Activated naive CD8-positive, alpha-beta T cell treated with anti-CD3 and anti-CD28 coated beads, Interleukin-2, amount 10 ng/mL, durations not matched to agents 7 days and 5 days (primary cell): ENCODE measurements around the gene FNDC10. TPM values are rescaled to one million over a fixed set of nuclear protein-coding genes. Genes with fewer than 3 reads are reported as not detected.
A peak's percentile ranks its signal among the peaks of the same experiment; 100 is the strongest.
"Not testable (repeated sequence)": the region's sequence is repeated elsewhere in the genome, so short reads cannot be mapped to it uniquely, and the experiment has no call there.

Experiments used
- ATAC-seq: fragments of 150-1000 bp; cut with Tn5 transposase; one replicate; pipeline ENCODE4 v1.10.0; 2021; ENCODE audit warnings: low read depth, moderate library complexity
- POLR2A ChIA-PET: fragments of 350-600 bp; sonication (Branson Sonifier 250); formaldehyde crosslinking; loops from one replicate; lab custom pipeline; 2021; ENCODE audit warnings: antibody characterized with exemption; lab: Charles Lee
- DNase-seq: peaks from one replicate; pipeline ENCODE4 v3.0.0; 2021
- H3K27ac Mint-ChIP-seq: one replicate; pipeline ENCODE4 v1.8.0; 2022; ENCODE audit warnings: mild to moderate bottlenecking, mixed read lengths
- H3K27me3 Mint-ChIP-seq: one replicate; pipeline ENCODE4 v1.8.0; 2022; ENCODE audit warnings: mild to moderate bottlenecking, moderate library complexity, mixed read lengths
- H3K36me3 Mint-ChIP-seq: one replicate; pipeline ENCODE4 v1.8.0; 2021; ENCODE audit warnings: mild to moderate bottlenecking, mixed read lengths
- H3K4me1 Mint-ChIP-seq: one replicate; pipeline ENCODE4 v1.8.0; 2021; ENCODE audit warnings: mixed read lengths
- H3K4me3 Mint-ChIP-seq: one replicate; pipeline ENCODE4 v1.8.0; 2022; ENCODE audit warnings: mild to moderate bottlenecking, moderate library complexity, mixed read lengths
- H3K9me3 Mint-ChIP-seq: one replicate; pipeline ENCODE4 v1.8.0; 2021; ENCODE audit warnings: mixed read lengths
- total RNA-seq, 2 experiments: library from RNA; stranded (reverse); gene quantifications; one replicate each; pipeline ENCODE4 v1.2.3, GENCODE V29; 2021

FNDC10 gene
- total RNA-seq, 2 experiments from 2014 or later = 4.4 to 4.6 TPM

- not testable (repeated sequence) for ATAC-seq, H3K4me3 Mint-ChIP-seq, H3K4me1 Mint-ChIP-seq, DNase-seq, H3K9me3 Mint-ChIP-seq, H3K27ac Mint-ChIP-seq, H3K27me3 Mint-ChIP-seq, H3K36me3 Mint-ChIP-seq
- POLR2A ChIA-PET = interaction anchor here (1.3 kb wide), 1 partner anchor 652 kb away, joined by 3 read pairs; no protein-coding TSS in a partner anchor
Measured at GRCh38 chr1:1557688-1558087, 42.2 kb downstream of the FNDC10 start.

GRCh38 chr1:1556961-1557360 is 43.0 kb downstream of the FNDC10 start:
- not testable (repeated sequence) for ATAC-seq, H3K36me3 Mint-ChIP-seq, H3K4me3 Mint-ChIP-seq, DNase-seq, H3K4me1 Mint-ChIP-seq, H3K27ac Mint-ChIP-seq, H3K27me3 Mint-ChIP-seq, H3K9me3 Mint-ChIP-seq
- POLR2A ChIA-PET = interaction anchor here (0.6 to 1.3 kb wide), 3 partner anchors 27 to 651 kb away, joined by 3 read pairs; no protein-coding TSS in a partner anchor

GRCh38 chr1:1556505-1556904 is 43.4 kb downstream of the FNDC10 start:
- no peaks in the 10 kb centered on the region for H3K27me3 Mint-ChIP-seq
- no peaks in the 10 kb centered on the region for H3K36me3 Mint-ChIP-seq
- peaks cover 2% of the 10 kb centered on the region for H3K4me1 Mint-ChIP-seq
- no peak overlapping the region for H3K27ac Mint-ChIP-seq
- no peak overlapping the region for H3K4me3 Mint-ChIP-seq
- POLR2A ChIA-PET = interaction anchor here (0.6 to 1.3 kb wide), 3 partner anchors 27 to 651 kb away, joined by 3 read pairs; no protein-coding TSS in a partner anchor
- ATAC-seq (no peak), DNase-seq (no peak)
- no peaks in the 10 kb centered on the region for H3K9me3 Mint-ChIP-seq

GRCh38 chr1:1554926-1555915 is 44.7 kb downstream of the FNDC10 start:
- Mint-ChIP-seq H3K4me3 (no peak overlapping the region), H3K9me3 (no peaks in the 10 kb centered on the region), H3K27ac (no peak overlapping the region), H3K27me3 (no peaks in the 10 kb centered on the region), H3K4me1 (peaks cover 2% of the 10 kb centered on the region), H3K36me3 (no peaks in the 10 kb centered on the region)
- POLR2A ChIA-PET = no interaction called here
- DNase-seq = no peak
- no peak for ATAC-seq

GRCh38 chr1:1554550-1554925 is 45.4 kb downstream of the FNDC10 start:
- Mint-ChIP-seq H3K4me1 (peaks cover 2% of the 10 kb centered on the region), H3K27me3 (no peaks in the 10 kb centered on the region), H3K9me3 (no peaks in the 10 kb centered on the region), H3K36me3 (no peaks in the 10 kb centered on the region), H3K27ac (no peak overlapping the region), H3K4me3 (no peak overlapping the region)
- no peak for ATAC-seq
- POLR2A ChIA-PET = no interaction called here
- DNase-seq = no peak

- no peaks in the 10 kb centered on the region for H3K36me3 Mint-ChIP-seq
- POLR2A ChIA-PET = no interaction called here
- no peaks in the 10 kb centered on the region for H3K27me3 Mint-ChIP-seq
- H3K4me1 Mint-ChIP-seq = peaks cover 2% of the 10 kb centered on the region
- no peak overlapping the region for H3K4me3 Mint-ChIP-seq
- H3K27ac Mint-ChIP-seq = peak overlapping the region; percentile 36
- no peak for ATAC-seq
- no peaks in the 10 kb centered on the region for H3K9me3 Mint-ChIP-seq
- DNase-seq = no peak
Measured at GRCh38 chr1:1553821-1554494, 46.0 kb downstream of the FNDC10 start.

DNA sequence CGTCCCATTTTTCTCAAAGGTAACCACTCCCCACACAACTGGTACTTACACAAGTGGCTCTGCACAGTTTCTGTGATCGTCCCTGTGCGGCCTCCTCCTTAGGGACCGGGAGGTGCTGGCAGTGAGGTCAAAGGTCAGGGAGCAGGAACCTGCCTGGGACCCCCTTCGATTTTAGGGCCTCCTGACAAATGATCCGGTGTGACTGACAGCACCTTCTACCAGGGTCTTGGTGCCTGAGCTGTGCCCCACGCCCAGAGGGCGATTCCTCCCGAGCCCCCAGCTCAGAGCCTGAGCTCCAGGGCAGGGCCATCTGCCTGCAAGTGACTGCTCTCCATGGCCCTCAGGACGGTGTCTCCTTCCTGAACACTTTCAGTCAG is 47.7 kb downstream of the FNDC10 start:
- POLR2A ChIA-PET = interaction anchor here (0.7 kb wide), 2 partner anchors 13 to 45 kb away, joined by 4 to 5 read pairs; no protein-coding TSS in a partner anchor
- Mint-ChIP-seq H3K27me3 (no peaks in the 10 kb centered on the region), H3K9me3 (no peaks in the 10 kb centered on the region), H3K4me3 (no peak overlapping the region), H3K36me3 (no peaks in the 10 kb centered on the region), H3K27ac (no peak overlapping the region), H3K4me1 (peaks cover 2% of the 10 kb centered on the region)
- ATAC-seq (no peak), DNase-seq (no peak)

DNA sequence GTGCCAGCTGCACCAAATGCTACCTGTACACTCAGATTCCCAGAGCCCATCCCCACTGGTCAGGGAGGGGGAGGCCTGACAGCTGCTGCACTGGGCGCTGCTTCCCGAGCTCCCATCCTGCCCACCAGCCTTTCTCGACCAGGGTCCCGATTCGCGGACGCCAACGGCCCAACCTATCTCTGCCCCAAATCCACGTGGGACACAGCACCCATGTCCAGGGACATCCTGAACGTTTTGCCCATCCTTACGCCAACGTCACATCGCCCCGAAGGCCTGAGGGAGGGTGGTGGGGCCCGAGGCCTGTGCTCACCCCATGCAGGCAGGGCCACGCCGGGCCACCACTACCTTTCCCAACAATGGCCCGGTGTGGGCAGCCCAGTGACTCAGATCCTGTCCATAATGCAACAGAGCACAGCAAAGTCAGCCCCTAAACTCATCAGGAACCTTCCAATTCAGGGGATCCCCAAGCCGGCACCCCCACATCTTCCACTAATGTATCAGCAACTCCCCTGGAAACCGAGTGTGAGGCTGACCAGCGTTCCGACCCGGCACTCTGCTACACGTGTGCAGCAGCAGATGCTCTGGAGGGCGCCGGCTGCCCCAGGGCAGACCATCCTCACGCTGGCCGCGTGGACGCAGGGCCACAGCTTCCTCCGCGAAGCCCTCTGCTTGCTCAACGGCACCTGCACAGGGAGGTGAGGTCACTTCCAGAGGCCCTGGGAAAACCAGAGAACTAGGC is 48.2 kb downstream of the FNDC10 start:
- no peak for ATAC-seq
- H3K4me3 Mint-ChIP-seq = no peak overlapping the region
- no peaks in the 10 kb centered on the region for H3K36me3 Mint-ChIP-seq
- H3K27ac Mint-ChIP-seq = no peak overlapping the region
- POLR2A ChIA-PET = interaction anchor here (0.9 kb wide), 1 partner anchor 177 kb away, joined by 3 read pairs; the partner anchor contains the start of gene AURKAIP1
- DNase-seq = no peak
- peaks cover 2% of the 10 kb centered on the region for H3K4me1 Mint-ChIP-seq
- H3K27me3 Mint-ChIP-seq = no peaks in the 10 kb centered on the region
- no peaks in the 10 kb centered on the region for H3K9me3 Mint-ChIP-seq

DNA sequence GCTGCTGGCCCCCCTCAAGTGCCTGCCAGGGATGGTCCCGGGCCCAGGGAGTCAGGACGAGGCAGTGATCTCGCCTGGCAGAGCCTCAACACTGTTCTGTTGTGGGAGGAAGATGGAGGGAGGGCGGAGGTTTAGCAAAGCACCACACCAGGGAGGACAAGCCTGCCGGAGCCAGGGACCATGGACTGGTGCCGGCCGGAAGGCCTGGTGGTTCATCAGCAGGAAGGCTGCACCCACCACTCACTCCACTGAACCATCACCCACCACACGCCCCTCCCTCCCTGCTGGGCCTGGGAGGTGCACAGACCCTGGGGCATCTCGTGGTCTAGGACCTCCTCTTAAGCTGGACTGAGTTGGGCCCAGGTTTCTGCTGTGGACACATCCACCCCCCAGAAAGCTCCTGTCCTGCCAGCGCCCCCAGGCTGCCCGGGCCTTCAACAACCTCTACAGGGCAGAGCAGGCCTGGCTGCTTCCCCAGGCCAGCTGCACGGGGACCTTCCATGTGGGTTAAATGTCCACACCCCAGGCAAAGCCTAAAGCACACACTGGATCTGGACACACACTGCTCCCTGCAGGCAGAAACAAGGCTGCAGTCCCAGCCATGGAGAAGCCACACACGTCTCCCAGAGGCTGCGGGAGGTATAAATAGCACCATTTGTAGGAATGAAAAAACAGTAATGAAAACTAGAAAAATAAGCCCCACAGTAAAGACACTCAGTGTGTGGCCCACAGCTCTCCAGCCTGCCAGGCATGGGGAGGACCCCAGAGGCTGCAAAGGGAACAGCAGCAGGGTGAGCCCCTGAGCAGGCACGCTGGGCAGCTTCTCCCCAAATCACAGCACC is 49.1 kb downstream of the FNDC10 start:
- Mint-ChIP-seq H3K36me3 (no peaks in the 10 kb centered on the region), H3K27me3 (no peaks in the 10 kb centered on the region), H3K9me3 (no peaks in the 10 kb centered on the region), H3K27ac (no peak overlapping the region), H3K4me3 (no peak overlapping the region), H3K4me1 (peaks cover 2% of the 10 kb centered on the region)
- DNase-seq (no peak), ATAC-seq (peak; percentile 21)
- POLR2A ChIA-PET = interaction anchor here (0.9 kb wide), 1 partner anchor 176 kb away, joined by 3 read pairs; the partner anchor contains the start of gene AURKAIP1

DNA sequence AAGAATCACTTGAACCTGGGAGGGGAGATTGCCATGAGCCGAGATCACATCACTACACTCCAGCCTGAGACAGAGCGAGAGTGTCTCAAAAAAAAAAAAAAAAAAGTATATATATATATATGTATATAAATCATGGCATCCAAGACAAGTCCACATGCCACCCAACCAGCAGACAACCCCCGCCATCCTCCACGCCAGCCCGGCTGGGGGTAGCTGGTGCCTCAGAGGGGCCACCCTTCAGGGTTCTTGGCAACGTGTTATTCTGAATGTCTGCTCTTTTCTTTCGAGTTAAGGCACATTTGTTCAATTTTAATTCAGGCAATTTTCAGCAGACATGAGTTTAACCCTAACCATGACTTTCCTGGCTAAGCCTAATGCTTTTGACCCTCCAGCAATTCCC is 49.8 kb downstream of the FNDC10 start:
- H3K36me3 Mint-ChIP-seq = peaks cover 1% of the 10 kb centered on the region
- no peak overlapping the region for H3K27ac Mint-ChIP-seq
- no peak overlapping the region for H3K4me3 Mint-ChIP-seq
- no peak for ATAC-seq
- DNase-seq = no peak
- H3K4me1 Mint-ChIP-seq = peaks cover 2% of the 10 kb centered on the region
- no peaks in the 10 kb centered on the region for H3K9me3 Mint-ChIP-seq
- POLR2A ChIA-PET = no interaction called here
- H3K27me3 Mint-ChIP-seq = no peaks in the 10 kb centered on the region

GRCh38 chr1:1548591-1548990 is 51.3 kb downstream of the FNDC10 start:
- no peak for ATAC-seq
- DNase-seq = no peak
- POLR2A ChIA-PET = interaction anchor here (0.7 kb wide), 1 partner anchor 339 kb away, joined by 3 read pairs; no protein-coding TSS in a partner anchor
- Mint-ChIP-seq H3K27me3 (no peaks in the 10 kb centered on the region), H3K4me1 (no peaks in the 10 kb centered on the region), H3K9me3 (no peaks in the 10 kb centered on the region), H3K4me3 (no peak overlapping the region), H3K27ac (no peak overlapping the region), H3K36me3 (peaks cover 1% of the 10 kb centered on the region)
